Left kidney (tissue), 2 donors: ENCODE measurements around the gene UBC. TPM values are rescaled to one million over a fixed set of nuclear protein-coding genes. Genes with fewer than 3 reads are reported as not detected.
A peak's percentile ranks its signal among the peaks of the same experiment; 100 is the strongest.
"Not testable (repeated sequence)": the region's sequence is repeated elsewhere in the genome, so short reads cannot be mapped to it uniquely, and the experiment has no call there.

Source experiments
- DNase-seq: peaks from one replicate; pipeline ENCODE4 v3.0.0-alpha.2; 2013
- polyA plus RNA-seq: library from polyadenylated mRNA; unstranded; fragments of 120-200 nt; gene quantifications from one replicate; pipeline ENCODE4 v1.2.1, GENCODE V29; 2013; ENCODE audit not compliant: insufficient read length

The UBC gene
- polyA plus RNA-seq, 1 donor, result 1,161 TPM

GRCh38 chr12:124939079-124939420, 24.6 kb upstream of the UBC start:
- DNase-seq, result peak; percentile 75

GRCh38 chr12:124938587-124938986, 24.1 kb upstream of the UBC start:
- peak; percentile 15 for DNase-seq

DNA sequence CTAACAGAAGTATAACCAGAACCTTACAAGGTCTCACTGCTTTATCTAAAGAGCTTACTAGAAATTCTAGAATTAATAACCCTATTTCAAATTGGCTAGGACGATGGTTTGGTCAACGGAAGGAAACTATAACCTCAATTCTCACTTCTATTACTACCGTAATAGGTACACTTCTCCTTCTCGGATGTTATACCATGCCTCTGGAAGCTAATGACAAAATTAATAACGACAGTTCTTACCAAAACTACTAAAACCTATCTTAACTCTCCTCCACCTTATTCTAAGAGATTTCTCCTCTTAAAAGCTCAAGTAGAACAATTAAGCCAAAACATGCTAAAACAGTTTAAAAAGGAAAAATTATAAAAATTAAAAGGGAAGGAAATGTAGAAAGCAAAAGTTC, 23.7 kb upstream of the UBC start:
- DNase-seq, result no peak

- not testable (repeated sequence) for DNase-seq
These were observed 17.1 kb upstream of the UBC start for GRCh38 chr12:124931528-124931927.

GRCh38 chr12:124930586-124930985, 16.1 kb upstream of the UBC start:
- no peak for DNase-seq

- DNase-seq, result no peak
These were observed 15.4 kb upstream of the UBC start for GRCh38 chr12:124929649-124930419.

DNA sequence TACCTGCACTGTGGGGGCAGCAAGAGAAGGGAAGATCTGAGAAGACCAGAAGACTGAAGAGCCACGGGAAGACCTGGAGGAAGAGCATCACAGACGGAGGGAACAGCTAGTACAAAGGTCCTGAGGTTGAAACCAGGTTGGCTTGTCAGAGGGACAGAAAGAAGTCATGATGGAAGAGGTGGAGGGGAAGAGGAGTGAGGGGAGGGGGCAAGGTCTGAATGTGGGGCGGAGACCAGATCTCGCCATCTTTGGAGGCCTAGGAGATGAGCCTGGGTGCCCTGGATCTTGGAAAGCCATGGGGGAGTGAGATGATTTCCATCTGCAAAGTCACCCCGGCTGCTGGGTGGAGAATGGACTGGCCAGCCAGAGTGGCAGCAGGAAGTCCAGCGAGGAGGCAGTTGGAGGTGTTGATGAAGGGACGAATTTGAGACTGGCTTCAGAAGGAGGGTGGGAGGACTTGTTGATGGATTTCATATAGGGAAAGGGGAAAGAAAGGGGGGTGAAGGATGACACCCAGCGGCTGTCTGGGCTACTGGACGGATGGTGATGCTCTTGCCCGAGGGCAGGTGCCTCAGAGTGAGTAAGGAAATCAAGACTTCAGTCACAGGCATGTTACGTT, 14.6 kb upstream of the UBC start:
- DNase-seq, result no peak

DNA sequence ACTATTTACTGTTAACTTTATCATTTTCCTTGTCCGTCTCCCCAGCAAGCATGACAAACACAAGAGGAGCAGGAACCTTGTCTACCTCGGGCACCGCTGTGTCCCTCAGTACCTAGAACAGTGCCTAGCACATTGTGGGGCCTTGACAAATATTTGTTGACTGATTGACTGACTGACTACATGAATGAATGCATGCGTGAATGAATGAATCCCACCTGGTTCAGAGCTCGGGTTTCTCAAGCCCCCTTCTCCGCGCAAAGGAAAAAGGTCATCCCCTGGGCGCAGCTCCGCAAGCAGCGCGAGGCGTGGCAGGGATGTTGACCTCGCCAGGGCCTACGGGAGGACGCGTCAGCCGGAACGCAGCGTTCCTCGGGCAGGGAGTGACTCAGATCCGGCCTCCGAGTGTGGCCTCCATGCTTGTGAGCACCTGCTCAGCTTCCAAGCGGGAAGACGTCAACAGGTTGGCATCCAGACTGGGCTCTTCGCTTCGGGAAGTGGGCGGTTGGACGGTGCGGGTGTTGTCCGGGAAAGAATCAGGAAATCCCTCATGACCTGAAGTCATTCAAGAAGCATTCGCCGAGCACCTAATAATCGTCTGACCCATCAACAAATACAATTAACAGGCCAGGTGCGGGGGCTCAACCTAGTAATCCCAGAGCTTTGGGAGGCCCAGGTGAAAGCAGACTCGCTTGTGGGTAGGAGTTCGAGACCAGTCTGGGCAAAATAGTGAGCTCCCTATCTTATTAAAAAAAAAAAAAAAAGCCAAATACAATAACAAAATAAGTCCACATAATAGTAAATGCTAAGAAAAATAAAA, 13.9 kb upstream of the UBC start:
- DNase-seq, result peak; percentile 64

DNA sequence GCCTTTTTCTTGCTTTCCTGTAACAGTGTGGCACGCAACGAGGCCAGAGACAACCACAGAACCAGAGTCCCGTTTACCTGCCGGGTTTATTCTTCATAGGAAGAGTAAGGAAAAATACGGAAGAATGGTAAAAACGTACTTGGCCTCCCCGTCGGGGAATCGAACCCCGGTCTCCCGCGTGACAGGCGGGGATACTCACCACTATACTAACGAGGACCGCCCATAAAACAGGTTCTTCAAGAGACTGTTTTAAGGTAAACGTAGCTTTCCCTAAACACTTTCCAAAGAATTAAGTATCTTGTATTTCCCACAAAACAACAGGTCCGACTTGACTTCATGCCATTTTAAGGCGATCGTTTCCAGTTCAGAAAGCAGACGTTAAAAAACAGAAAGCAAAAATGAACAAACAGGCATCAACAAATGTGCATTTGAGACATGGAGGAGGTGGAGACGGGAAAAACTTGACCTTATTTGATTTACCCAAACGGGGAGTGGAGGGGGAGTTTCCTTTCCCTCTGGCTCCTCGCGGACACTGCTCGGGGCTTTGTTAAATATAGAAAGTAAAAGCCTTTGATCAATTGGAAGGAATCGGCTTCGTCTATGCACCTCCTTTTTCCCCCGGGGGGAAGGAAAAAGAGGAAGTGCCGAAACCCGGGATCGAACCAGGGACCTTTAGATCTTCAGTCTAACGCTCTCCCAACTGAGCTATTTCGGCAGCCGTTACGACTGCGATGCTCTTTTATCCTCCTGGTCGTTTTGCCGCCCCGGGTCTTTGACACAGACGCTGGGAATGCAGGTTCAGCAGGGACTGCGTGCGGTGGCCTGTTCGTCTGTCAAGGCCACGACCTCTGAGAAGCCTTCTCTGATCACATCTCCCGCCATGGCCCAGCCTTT, 13.0 kb upstream of the UBC start:
- DNase-seq, result peak; percentile 89

GRCh38 chr12:124925782-124926181, 11.3 kb upstream of the UBC start:
- not testable (repeated sequence) for DNase-seq

DNA sequence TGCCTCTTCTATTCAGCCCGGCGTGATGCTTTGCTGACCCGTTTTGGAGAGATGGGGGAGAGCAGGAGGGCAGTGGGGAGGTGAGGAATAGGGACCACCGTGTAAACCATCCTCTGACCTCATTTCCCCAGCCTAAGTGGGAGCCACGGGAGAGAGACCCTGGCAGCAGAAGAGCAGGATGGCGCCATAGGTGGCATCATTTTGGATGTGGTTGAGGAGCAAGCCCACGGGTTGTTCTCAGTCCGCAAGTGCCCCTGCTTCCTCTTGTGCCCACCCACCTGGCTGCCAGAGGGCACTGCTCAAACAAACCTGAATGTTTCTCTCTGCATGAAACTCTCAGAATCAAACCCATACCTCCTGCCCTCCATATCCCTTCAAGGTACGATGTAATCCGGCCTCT, 10.7 kb upstream of the UBC start:
- no peak for DNase-seq

DNA sequence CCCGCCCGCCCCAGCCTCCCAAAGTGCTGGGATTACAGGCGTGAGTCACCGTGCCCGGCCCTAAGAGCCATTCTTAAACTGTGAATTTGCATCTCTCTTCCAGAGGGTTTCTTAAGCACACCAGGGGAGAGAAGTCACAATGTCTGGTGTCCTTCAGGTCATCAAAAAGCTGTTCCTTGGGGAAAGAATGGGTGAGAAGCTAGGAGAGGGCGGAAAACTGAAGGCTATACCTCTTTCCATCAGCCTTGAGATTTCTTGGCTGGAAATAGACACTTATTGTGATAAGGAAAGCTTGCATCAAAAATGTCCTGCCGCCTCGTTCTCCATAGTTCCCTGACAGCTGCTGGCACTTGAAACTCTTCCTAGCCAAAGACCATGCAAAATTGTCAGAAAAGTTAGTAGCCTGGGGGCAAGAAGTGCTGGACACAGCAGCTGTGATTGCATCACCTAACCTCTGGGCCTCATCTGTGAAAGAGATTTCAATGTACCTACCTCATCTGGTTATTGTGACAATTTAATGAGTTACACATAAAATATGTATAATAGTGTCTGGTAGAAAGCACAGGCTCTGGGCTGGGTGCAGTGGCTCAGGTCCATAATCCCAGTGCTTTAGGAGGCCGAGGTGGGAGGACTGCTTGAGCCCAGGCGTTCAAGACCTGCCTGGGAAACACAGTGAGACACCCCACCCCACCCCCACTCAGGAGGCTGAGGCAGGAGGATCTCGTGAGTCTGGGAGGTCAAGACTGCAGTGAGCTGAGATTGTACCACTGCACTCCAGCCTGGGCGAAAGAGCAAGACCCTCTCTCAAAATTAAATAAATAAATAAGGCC, 9.7 kb upstream of the UBC start:
- DNase-seq, result no peak

- DNase-seq, result peak; percentile 60
These were observed 7.0 kb upstream of the UBC start for GRCh38 chr12:124921200-124922031.

DNA sequence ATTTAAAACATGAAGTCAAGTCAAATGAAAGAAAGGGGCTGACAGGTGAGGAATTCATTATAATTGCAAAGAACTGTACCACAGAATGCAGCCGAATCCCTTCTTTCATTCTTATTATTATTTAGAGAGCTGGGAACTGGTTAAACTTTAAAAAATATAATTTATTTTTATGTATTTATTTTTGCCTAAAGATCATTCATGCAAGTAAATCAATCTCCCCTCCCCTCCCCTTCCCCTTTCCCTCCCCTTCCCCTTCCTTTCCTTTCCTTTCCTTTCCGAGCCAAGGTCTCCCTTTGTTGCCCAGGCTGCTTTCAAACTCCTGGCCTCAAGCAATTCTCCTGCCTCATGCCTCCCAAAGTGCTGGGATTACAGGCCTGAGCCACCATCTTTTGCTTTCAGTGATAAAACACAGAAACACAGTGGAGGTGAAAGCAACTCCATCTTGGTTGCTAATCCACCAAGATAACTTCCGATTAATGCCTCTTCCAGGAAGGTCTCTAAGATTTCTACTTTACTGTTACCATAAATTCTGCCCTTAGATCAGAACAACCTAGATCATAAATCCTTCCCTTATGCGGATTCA, 6.0 kb upstream of the UBC start:
- DNase-seq, result no peak

DNA sequence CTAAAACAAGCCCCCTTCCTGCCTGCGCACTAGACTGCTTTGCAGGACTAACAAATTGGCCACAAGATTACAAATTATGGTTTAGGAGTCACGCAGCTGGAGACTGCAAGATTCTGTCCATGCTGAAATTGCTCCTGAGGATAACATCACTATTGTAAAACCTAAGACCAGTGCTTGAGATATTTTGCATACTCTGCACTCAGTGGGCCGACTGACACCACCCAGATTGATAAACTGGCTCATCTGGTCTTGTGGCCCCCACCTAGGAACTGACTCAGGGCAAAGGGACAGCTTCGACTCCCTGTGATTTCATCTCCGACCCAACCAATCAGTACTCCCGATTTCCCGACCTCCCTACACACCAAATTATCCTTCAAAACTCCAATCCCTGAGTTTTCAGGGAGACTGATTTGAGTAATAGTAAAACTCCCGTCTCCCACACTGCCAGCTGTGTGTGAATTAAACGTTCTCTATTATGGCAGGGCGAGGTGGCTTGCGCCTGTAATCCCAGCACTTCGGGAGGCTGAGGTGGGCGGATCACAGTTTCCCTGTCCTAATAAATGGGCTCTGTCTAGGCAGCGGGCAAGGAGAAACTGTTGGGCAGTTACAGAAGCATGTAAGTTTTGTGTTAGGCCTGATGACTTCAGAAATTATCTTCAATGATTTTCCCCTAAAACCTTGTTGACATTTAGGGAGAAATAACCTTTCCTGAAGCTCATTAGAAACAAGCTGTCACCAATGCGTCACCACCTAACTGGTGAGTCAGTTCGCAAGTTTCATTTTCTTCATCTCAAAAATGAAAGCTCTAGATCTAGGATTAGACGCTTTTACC, 5.3 kb upstream of the UBC start:
- DNase-seq, result no peak

GRCh38 chr12:124918622-124918988, 4.2 kb upstream of the UBC start:
- DNase-seq, result not testable (repeated sequence)

DNA sequence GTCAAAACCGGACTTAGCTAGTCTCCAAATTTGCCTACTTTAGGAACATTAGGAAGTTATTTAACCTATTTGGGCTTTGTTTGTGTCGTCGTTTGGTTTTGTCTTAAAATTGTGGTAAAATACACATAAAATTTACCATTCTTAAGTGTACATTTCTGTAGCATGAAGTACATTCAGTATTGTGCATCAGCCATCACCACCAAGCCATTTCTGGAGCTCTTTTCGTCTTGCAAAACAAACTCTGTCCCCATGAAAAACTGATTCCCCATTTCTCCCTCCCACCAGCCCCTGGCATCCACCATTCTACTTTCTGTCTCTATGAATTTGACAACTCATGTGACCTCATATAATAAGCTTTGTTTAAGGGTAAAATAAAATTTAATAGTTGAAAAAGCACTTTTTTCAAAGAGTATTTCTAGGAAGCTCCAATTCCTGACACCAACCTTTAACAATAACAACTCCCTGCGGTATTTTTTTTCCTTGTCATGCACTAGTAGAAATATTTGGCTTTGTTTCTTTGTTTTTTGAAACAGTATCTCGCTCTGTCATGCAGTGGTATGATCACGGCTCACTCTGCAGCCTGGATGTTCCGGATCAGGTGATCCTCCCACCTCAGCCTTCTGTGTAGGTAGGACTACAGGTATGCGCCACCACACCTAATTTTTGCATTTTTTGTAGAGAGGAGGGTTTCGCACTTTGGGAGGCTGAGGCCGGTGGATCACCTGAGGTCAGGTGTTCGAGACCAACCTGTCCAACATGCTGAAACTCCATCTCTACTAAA, 3.6 kb upstream of the UBC start:
- DNase-seq, result no peak
